H1 (cell line): Measurements from ENCODE around the gene TNIK.

ENCODE experiments used
- CREB1 ChIP-seq: IDR thresholded peaks from 2 replicates; pipeline ENCODE4 v1.6.1; 2012; ENCODE audit warnings: inconsistent platforms
- EGR1 ChIP-seq: IDR thresholded peaks from 2 replicates; pipeline ENCODE4 v1.6.1; 2011; ENCODE audit warnings: low read depth, low read length, borderline replicate concordance
- JUND ChIP-seq: IDR thresholded peaks from 2 replicates; pipeline ENCODE4 v1.6.1; 2011; ENCODE audit warnings: mild to moderate bottlenecking, improper control_type of control experiment, low read length
- POLR2A ChIP-seq, 2 experiments: IDR thresholded peaks; 1 replicate in 1 of 2; 2 replicates in 1 of 2; pipeline ENCODE4 v1.6.1; 2011; ENCODE audit warnings: low read depth in 2 of 2, low read length in 2 of 2, mild to moderate bottlenecking in 2 of 2; ENCODE audit errors: control extremely low read depth in 1 of 2
- POLR2AphosphoS5 ChIP-seq: IDR thresholded peaks from 2 replicates; pipeline ENCODE4 v1.6.1; 2011; ENCODE audit warnings: low read depth, low read length
- TF ChIP-seq, protein P1 (sequence below), 3 experiments: IDR thresholded peaks; 1 replicate in 2 of 3; 2 replicates in 1 of 3; pipeline versions ENCODE4 v1.5.1 to v1.6.1; 2011; ENCODE audit warnings: low read length in 3 of 3, mild to moderate bottlenecking in 3 of 3, inconsistent platforms in 2 of 3, low read depth in 1 of 3, moderate library complexity in 1 of 3; ENCODE audit not compliant: insufficient read depth in 1 of 3; ENCODE audit errors: control extremely low read depth in 1 of 3

DNA sequence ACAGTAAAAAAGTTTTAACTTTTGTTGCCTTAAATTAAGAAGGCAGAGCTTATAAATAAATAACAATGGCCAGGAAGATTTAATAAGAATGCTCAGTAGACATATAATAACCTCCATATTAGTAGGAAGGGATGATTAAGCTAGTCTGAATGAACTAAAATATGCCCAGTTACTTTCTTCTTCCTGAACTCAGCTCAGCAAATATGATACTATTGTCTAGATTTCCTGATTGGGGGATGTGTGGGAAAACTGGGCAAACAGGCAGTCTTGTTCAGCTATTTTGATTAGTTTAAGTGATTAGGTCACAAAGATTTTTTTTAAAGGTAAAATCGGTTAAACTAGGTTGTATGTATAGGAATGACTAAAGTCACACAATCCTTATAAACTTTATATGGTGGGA, 266.5 kb downstream of the TNIK start:
- no peak for TF ChIP-seq JUND
- no peak for TF ChIP-seq POLR2A (IDR thresholded peaks at IDR 0.05; ENCODE audit: control extremely low read depth in 1 of 2, low read depth in 2 of 2, low read length in 2 of 2)
- TF ChIP-seq POLR2AphosphoS5 = no peak
- TF ChIP-seq, protein P1, sequence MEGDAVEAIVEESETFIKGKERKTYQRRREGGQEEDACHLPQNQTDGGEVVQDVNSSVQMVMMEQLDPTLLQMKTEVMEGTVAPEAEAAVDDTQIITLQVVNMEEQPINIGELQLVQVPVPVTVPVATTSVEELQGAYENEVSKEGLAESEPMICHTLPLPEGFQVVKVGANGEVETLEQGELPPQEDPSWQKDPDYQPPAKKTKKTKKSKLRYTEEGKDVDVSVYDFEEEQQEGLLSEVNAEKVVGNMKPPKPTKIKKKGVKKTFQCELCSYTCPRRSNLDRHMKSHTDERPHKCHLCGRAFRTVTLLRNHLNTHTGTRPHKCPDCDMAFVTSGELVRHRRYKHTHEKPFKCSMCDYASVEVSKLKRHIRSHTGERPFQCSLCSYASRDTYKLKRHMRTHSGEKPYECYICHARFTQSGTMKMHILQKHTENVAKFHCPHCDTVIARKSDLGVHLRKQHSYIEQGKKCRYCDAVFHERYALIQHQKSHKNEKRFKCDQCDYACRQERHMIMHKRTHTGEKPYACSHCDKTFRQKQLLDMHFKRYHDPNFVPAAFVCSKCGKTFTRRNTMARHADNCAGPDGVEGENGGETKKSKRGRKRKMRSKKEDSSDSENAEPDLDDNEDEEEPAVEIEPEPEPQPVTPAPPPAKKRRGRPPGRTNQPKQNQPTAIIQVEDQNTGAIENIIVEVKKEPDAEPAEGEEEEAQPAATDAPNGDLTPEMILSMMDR (IDR thresholded peaks at IDR 0.05; ENCODE audit: control extremely low read depth in 1 of 3, insufficient read depth in 1 of 3, low read depth in 1 of 3, low read length in 3 of 3) = no peak
- TF ChIP-seq EGR1 = no peak
- no peak for TF ChIP-seq CREB1
